Nephron (organoid): ENCODE results near the gene PAPOLB.
A peak's percentile ranks its signal among the peaks of the same experiment; 100 is the strongest.

Experiments used
- H3K27ac Mint-ChIP-seq, 3 experiments: 2 replicates each; pipeline ENCODE4 v1.8.0; 2020; ENCODE audit warnings: mixed read lengths in 3 of 3, mild to moderate bottlenecking in 2 of 3, moderate library complexity in 1 of 3
- H3K27me3 Mint-ChIP-seq: 2 replicates; pipeline ENCODE4 v1.8.0; 2021; ENCODE audit warnings: low read depth, mild to moderate bottlenecking, moderate library complexity, mixed read lengths
- H3K36me3 Mint-ChIP-seq: 2 replicates; pipeline ENCODE4 v1.8.0; 2020; ENCODE audit warnings: low read depth, mixed read lengths
- H3K4me1 Mint-ChIP-seq: 2 replicates; pipeline ENCODE4 v1.8.0; 2020; ENCODE audit warnings: mixed read lengths
- H3K4me3 Mint-ChIP-seq, 3 experiments: 2 replicates each; pipeline ENCODE4 v1.8.0; 2020; ENCODE audit warnings: mild to moderate bottlenecking in 3 of 3, mixed read lengths in 3 of 3, moderate library complexity in 2 of 3
- H3K9me3 Mint-ChIP-seq: 2 replicates; pipeline ENCODE4 v1.8.0; 2020; ENCODE audit warnings: mixed read lengths
- CTCF ChIP-seq, 3 experiments: fragments of 200-600 bp; sonication (generic); IDR thresholded peaks; one replicate each; pipeline ENCODE4 v1.5.0; 2021; ENCODE audit warnings: antibody characterized with exemption in 3 of 3; ENCODE audit not compliant: unreplicated experiment in 3 of 3

Gene PAPOLB

GRCh38 chr7:4885317-4885807 lies 23.5 kb upstream of the PAPOLB start:
- H3K4me3 Mint-ChIP-seq: peak overlapping the region in 2 of 3 experiments; percentile 27 to 30
- H3K27me3 Mint-ChIP-seq: peaks cover 21% of the 10 kb centered on the region
- peaks cover 15% of the 10 kb centered on the region for H3K4me1 Mint-ChIP-seq
- H3K27ac Mint-ChIP-seq: no peak overlapping the region
- TF ChIP-seq CTCF (IDR thresholded peaks at IDR 0.05; ENCODE audit: unreplicated experiment in 3 of 3): no peak
- no peaks in the 10 kb centered on the region for H3K9me3 Mint-ChIP-seq
- H3K36me3 Mint-ChIP-seq: no peaks in the 10 kb centered on the region

- TF ChIP-seq CTCF (IDR thresholded peaks at IDR 0.05; ENCODE audit: unreplicated experiment in 3 of 3): no peak
- Mint-ChIP-seq H3K27ac (no peak overlapping the region), H3K4me3 (peak overlapping the region; percentile 25 to 74 (median 53)), H3K36me3 (no peaks in the 10 kb centered on the region), H3K27me3 (peaks cover 20% of the 10 kb centered on the region), H3K9me3 (no peaks in the 10 kb centered on the region), H3K4me1 (peaks cover 19% of the 10 kb centered on the region)
Observed at GRCh38 chr7:4884164-4884563, 22.3 kb upstream of the PAPOLB start.

GRCh38 chr7:4883372-4884144 lies 21.7 kb upstream of the PAPOLB start, which contains the start of gene RADIL:
Gene RADIL (minus strand): TSS chr7:4883716. CDS start chr7:4878139, 5,577 bp downstream.
- TF ChIP-seq CTCF (IDR thresholded peaks at IDR 0.05; ENCODE audit: unreplicated experiment in 3 of 3): peak; percentile 82 to 94 (median 89)
- peaks cover 19% of the 10 kb centered on the region for H3K4me1 Mint-ChIP-seq
- H3K9me3 Mint-ChIP-seq: no peaks in the 10 kb centered on the region
- H3K36me3 Mint-ChIP-seq: no peaks in the 10 kb centered on the region
- H3K4me3 Mint-ChIP-seq: peak within 1 kb of the TSS; percentile 83 to 89 (median 87)
- peaks cover 18% of the 10 kb centered on the region for H3K27me3 Mint-ChIP-seq
- peak within 1 kb of the TSS; percentile 37 to 72 (median 69) for H3K27ac Mint-ChIP-seq

- no peak for TF ChIP-seq CTCF (IDR thresholded peaks at IDR 0.05; ENCODE audit: unreplicated experiment in 3 of 3)
- no peaks in the 10 kb centered on the region for H3K36me3 Mint-ChIP-seq
- H3K27me3 Mint-ChIP-seq: peaks cover 18% of the 10 kb centered on the region
- H3K4me1 Mint-ChIP-seq: peaks cover 19% of the 10 kb centered on the region
- no peaks in the 10 kb centered on the region for H3K9me3 Mint-ChIP-seq
- H3K27ac Mint-ChIP-seq: no peak overlapping the region
- peak overlapping the region; percentile 83 to 89 (median 87) for H3K4me3 Mint-ChIP-seq
Observed at GRCh38 chr7:4883033-4883371, 21.2 kb upstream of the PAPOLB start.

GRCh38 chr7:4882169-4883032 lies 20.6 kb upstream of the PAPOLB start:
- no peaks in the 10 kb centered on the region for H3K36me3 Mint-ChIP-seq
- peaks cover 19% of the 10 kb centered on the region for H3K4me1 Mint-ChIP-seq
- H3K27ac Mint-ChIP-seq: peak overlapping the region; percentile 37 to 72 (median 69)
- H3K9me3 Mint-ChIP-seq: no peaks in the 10 kb centered on the region
- TF ChIP-seq CTCF (IDR thresholded peaks at IDR 0.05; ENCODE audit: unreplicated experiment in 3 of 3): no peak
- H3K27me3 Mint-ChIP-seq: peaks cover 18% of the 10 kb centered on the region
- peak overlapping the region; percentile 83 to 89 (median 87) for H3K4me3 Mint-ChIP-seq
